GM23338 (cell line): Measurements from ENCODE around the gene WDHD1. TPM values are rescaled to one million over a fixed set of nuclear protein-coding genes. Genes with fewer than 3 reads are reported as not detected.

Source experiments
- ATAC-seq: fragments of 200-7000 bp; cut with Tn5 transposase; 3 replicates; pipeline ENCODE4 v1.9.1; 2020
- DNase-seq: peaks from one replicate; pipeline ENCODE4 v3.0.0-alpha.2; 2015; ENCODE audit warnings: low spot score
- H2AFZ ChIP-seq: fragments of 200-600 bp; sonication (generic); 2 replicates; pipeline ENCODE4 v1.8.0; 2016; ENCODE audit warnings: antibody characterized with exemption, mild to moderate bottlenecking, moderate library complexity
- H3F3A ChIP-seq: fragments of 200-600 bp; sonication (generic); replicated peaks from 2 replicates; pipeline ENCODE4 v1.8.0; 2017; ENCODE audit warnings: antibody characterized with exemption, mixed run types, low read depth
- H3K27ac ChIP-seq: fragments of 200-600 bp; sonication (generic); 2 replicates; pipeline ENCODE4 v1.6.1; 2016; ENCODE audit warnings: low read depth
- H3K27me3 ChIP-seq: fragments of 200-600 bp; sonication (generic); 2 replicates; pipeline ENCODE4 v1.8.0; 2016; ENCODE audit warnings: mild to moderate bottlenecking, mixed run types, moderate library complexity; ENCODE audit not compliant: insufficient read depth
- H3K36me3 ChIP-seq: fragments of 200-600 bp; sonication (generic); 2 replicates; pipeline ENCODE4 v1.8.0; 2016; ENCODE audit warnings: mild to moderate bottlenecking; ENCODE audit not compliant: insufficient read depth
- H3K4me1 ChIP-seq: fragments of 200-600 bp; sonication (generic); 2 replicates; pipeline ENCODE4 v1.8.0; 2016; ENCODE audit warnings: mild to moderate bottlenecking, moderate library complexity; ENCODE audit not compliant: insufficient read depth
- H3K4me2 ChIP-seq: fragments of 200-600 bp; sonication (generic); 2 replicates; pipeline ENCODE4 v1.7.1; 2017; ENCODE audit warnings: mixed run types
- H3K4me3 ChIP-seq: fragments of 200-600 bp; sonication (generic); 2 replicates; pipeline ENCODE4 v1.6.1; 2016; ENCODE audit warnings: mixed run types
- H3K79me2 ChIP-seq: fragments of 200-600 bp; sonication (generic); replicated peaks from 2 replicates; pipeline ENCODE4 v1.8.0; 2017; ENCODE audit warnings: mild to moderate bottlenecking; ENCODE audit not compliant: insufficient read depth
- H3K9me2 ChIP-seq: fragments of 200-600 bp; sonication (generic); 2 replicates; pipeline ENCODE4 v1.8.0; 2017; ENCODE audit not compliant: insufficient read depth
- H4K20me1 ChIP-seq: fragments of 200-600 bp; sonication (generic); replicated peaks from 2 replicates; pipeline ENCODE4 v1.8.0; 2017; ENCODE audit warnings: mild to moderate bottlenecking; ENCODE audit not compliant: insufficient read depth
- H3K27ac Mint-ChIP-seq: 2 replicates; pipeline ENCODE4 v1.8.0; 2020; ENCODE audit warnings: inconsistent platforms, mild to moderate bottlenecking, moderate library complexity, mixed read lengths
- H3K27me3 Mint-ChIP-seq: 3 replicates; pipeline ENCODE4 v1.8.0; 2022; ENCODE audit warnings: low read depth, mild to moderate bottlenecking, moderate library complexity, mixed read lengths, inconsistent platforms; ENCODE audit not compliant: insufficient read depth, poor library complexity
- H3K36me3 Mint-ChIP-seq: 3 replicates; pipeline ENCODE4 v1.8.0; 2021; ENCODE audit warnings: low read depth, mild to moderate bottlenecking, inconsistent platforms, moderate library complexity, mixed read lengths
- H3K4me1 Mint-ChIP-seq: 3 replicates; pipeline ENCODE4 v1.8.0; 2020; ENCODE audit warnings: mild to moderate bottlenecking, inconsistent platforms, mixed read lengths
- H3K4me3 Mint-ChIP-seq: 3 replicates; pipeline ENCODE4 v1.8.0; 2021; ENCODE audit warnings: moderate library complexity, mild to moderate bottlenecking, inconsistent platforms, mixed read lengths
- H3K9me3 Mint-ChIP-seq: 3 replicates; pipeline ENCODE4 v1.8.0; 2020; ENCODE audit warnings: moderate library complexity, mild to moderate bottlenecking, inconsistent platforms, mixed read lengths
- ETS1 ChIP-seq: IDR thresholded peaks from 2 replicates; pipeline ENCODE4 v1.6.1; 2016; ENCODE audit warnings: antibody characterized with exemption
- EZH2phosphoT487 ChIP-seq: fragments of 200-600 bp; sonication (generic); IDR thresholded peaks from one replicate; pipeline ENCODE4 v1.8.1; 2018; ENCODE audit warnings: antibody characterized with exemption; ENCODE audit not compliant: unreplicated experiment
- JUNB ChIP-seq: IDR thresholded peaks from one replicate; pipeline ENCODE4 v1.6.1; 2016; ENCODE audit warnings: antibody characterized with exemption; ENCODE audit not compliant: unreplicated experiment
- NANOG ChIP-seq: IDR thresholded peaks from 2 replicates; pipeline ENCODE4 v1.6.1; 2016; ENCODE audit warnings: antibody characterized with exemption, borderline replicate concordance
- REST ChIP-seq: IDR thresholded peaks from one replicate; pipeline ENCODE4 v1.6.1; 2018; ENCODE audit warnings: antibody characterized with exemption; ENCODE audit not compliant: unreplicated experiment
- STAT1 ChIP-seq: IDR thresholded peaks from one replicate; pipeline ENCODE4 v1.6.1; 2016; ENCODE audit warnings: antibody characterized with exemption; ENCODE audit not compliant: unreplicated experiment
- ZNF331 ChIP-seq: fragments of 250-450 bp; sonication (Bioruptor Pico); IDR thresholded peaks from 2 replicates; pipeline ENCODE4 v1.5.0; 2020; ENCODE audit warnings: low read depth, mild to moderate bottlenecking, moderate library complexity
- ZNF462 ChIP-seq: fragments of 250-450 bp; sonication (Bioruptor Pico); IDR thresholded peaks from 2 replicates; pipeline ENCODE4 v1.5.0; 2020; ENCODE audit warnings: mild to moderate bottlenecking, moderate library complexity
- polyA plus RNA-seq: library from polyadenylated mRNA; unstranded; fragments of >200 nt; fragmentation: Nextera tagmentation; extraction: Ambion mirVana; gene quantifications from 2 replicates; pipeline ENCODE4 v1.2.1, GENCODE V29; 2016
- total RNA-seq: library from RNA; depleted of rRNA; stranded (reverse); fragments of >200 nt; shearing (Covaris generic); gene quantifications from 2 replicates; pipeline ENCODE4 v1.2.3, GENCODE V29; 2014

Gene WDHD1
- total and polyA plus RNA-seq, 2 experiments from 2014 or later: 48.8 to 65.4 TPM

GRCh38 chr14:55062517-55063351 is 35.8 kb upstream of the WDHD1 start:
- Histone ChIP-seq H3K9me2 (no peaks in the 10 kb centered on the region), H4K20me1 (peaks cover 25% of the 10 kb centered on the region), H3K79me2 (peaks cover 53% of the 10 kb centered on the region), H3K4me1 (no peaks in the 10 kb centered on the region), H3K36me3 (peaks cover 25% of the 10 kb centered on the region), H2AFZ (no peak overlapping the region), H3K4me2 (no peak overlapping the region), H3K4me3 (no peak overlapping the region), H3K27me3 (no peaks in the 10 kb centered on the region), H3K27ac (no peak overlapping the region), H3F3A (no peaks in the 10 kb centered on the region)
- peaks cover 4% of the 10 kb centered on the region for H3K27me3 Mint-ChIP-seq
- DNase-seq (no peak), ATAC-seq (no peak)
- H3K36me3 Mint-ChIP-seq: peaks cover 68% of the 10 kb centered on the region
- H3K27ac Mint-ChIP-seq: no peak overlapping the region
- H3K9me3 Mint-ChIP-seq: no peaks in the 10 kb centered on the region; the same call in 2 of the 3 replicates
- TF ChIP-seq EZH2phosphoT487 (peak; percentile 53), ETS1 (no peak)
- H3K4me1 Mint-ChIP-seq: no peaks in the 10 kb centered on the region
- H3K4me3 Mint-ChIP-seq: no peak overlapping the region

- H3F3A ChIP-seq: no peaks in the 10 kb centered on the region
- Mint-ChIP-seq H3K27me3 (peaks cover 2% of the 10 kb centered on the region), H3K4me1 (peaks cover 4% of the 10 kb centered on the region), H3K27ac (no peak overlapping the region), H3K4me3 (no peak overlapping the region), H3K36me3 (peaks cover 62% of the 10 kb centered on the region), H3K9me3 (no peaks in the 10 kb centered on the region; the same call in 2 of the 3 replicates)
- H3K27me3 ChIP-seq: no peaks in the 10 kb centered on the region
- H2AFZ ChIP-seq: no peak overlapping the region
- DNase-seq (no peak), ATAC-seq (no peak)
- peaks cover 44% of the 10 kb centered on the region for H4K20me1 ChIP-seq
- H3K36me3 ChIP-seq: peaks cover 15% of the 10 kb centered on the region
- H3K4me1 ChIP-seq: no peaks in the 10 kb centered on the region
- H3K79me2 ChIP-seq: peaks cover 87% of the 10 kb centered on the region
- H3K9me2 ChIP-seq: no peaks in the 10 kb centered on the region
- H3K4me3 ChIP-seq: no peak overlapping the region
- H3K4me2 ChIP-seq: no peak overlapping the region
- H3K27ac ChIP-seq: no peak overlapping the region; the same call in 1 of the 2 replicates
- TF ChIP-seq JUNB: no peak
- no peak for TF ChIP-seq ETS1
- no peak for TF ChIP-seq NANOG
- TF ChIP-seq EZH2phosphoT487: no peak
- no peak for TF ChIP-seq ZNF331 (CRISPR knock-in tag)
- TF ChIP-seq REST: no peak
- TF ChIP-seq STAT1: no peak
- TF ChIP-seq ZNF462 (CRISPR knock-in tag): no peak
Observed at GRCh38 chr14:55059333-55059732, 32.4 kb upstream of the WDHD1 start.
